CD14-positive monocyte (primary cell): Measurements from ENCODE around the gene COL27A1. TPM values are rescaled to one million over a fixed set of nuclear protein-coding genes. Genes with fewer than 3 reads are reported as not detected.

ENCODE experiments used
- DNase-seq, 3 donors: peaks; one replicate each; pipeline ENCODE4 v3.0.0-alpha.2; 2011 to 2022
- H2AFZ ChIP-seq: 2 replicates; pipeline ENCODE4 v1.6.0; 2012; ENCODE audit warnings: mild to moderate bottlenecking, low read depth, low read length, inconsistent platforms; ENCODE audit not compliant: insufficient read depth, poor library complexity, severe bottlenecking
- H3K27ac ChIP-seq, 2 donors: 1 replicate in 1 of 2; 2 replicates in 1 of 2; pipeline ENCODE4 v1.5.1; 2012 to 2013; ENCODE audit warnings: low read length in 2 of 2, control low read depth in 1 of 2, inconsistent platforms in 1 of 2, low read depth in 1 of 2, mild to moderate bottlenecking in 1 of 2
- H3K27me3 ChIP-seq, 2 donors: one replicate each; pipeline versions ENCODE4 v1.6.0 to v1.6.1; 2011 to 2013; ENCODE audit warnings: low read length in 2 of 2; ENCODE audit not compliant: control insufficient read depth in 2 of 2, insufficient read depth in 2 of 2
- H3K36me3 ChIP-seq, 2 donors: replicated peaks in 1 of 2; 1 replicate in 1 of 2; 2 replicates in 1 of 2; pipeline versions ENCODE4 v1.5.1 to v1.6.1; 2012 to 2013; ENCODE audit warnings: low read length in 2 of 2, control low read depth in 1 of 2, inconsistent platforms in 1 of 2, mild to moderate bottlenecking in 1 of 2; ENCODE audit not compliant: insufficient read depth in 2 of 2, control insufficient read depth in 1 of 2
- H3K4me1 ChIP-seq, 2 donors: 1 replicate in 1 of 2; 2 replicates in 1 of 2; pipeline versions ENCODE4 v1.5.1 to v1.6.1; 2012 to 2013; ENCODE audit warnings: low read length in 2 of 2, control low read depth in 1 of 2, inconsistent platforms in 1 of 2, mild to moderate bottlenecking in 1 of 2, moderate library complexity in 1 of 2; ENCODE audit not compliant: insufficient read depth in 2 of 2, control insufficient read depth in 1 of 2
- H3K4me2 ChIP-seq: replicated peaks from 2 replicates; pipeline ENCODE3; 2012; ENCODE audit warnings: low read length, moderate library complexity, mild to moderate bottlenecking; ENCODE audit not compliant: poor library complexity, severe bottlenecking; ENCODE audit errors: extremely low read depth
- H3K4me3 ChIP-seq, 3 experiments: fragments of 200-600 bp in 1 of 3; sonication (generic) in 1 of 3; replicated peaks in 1 of 3; 1 replicate in 2 of 3; 2 replicates in 1 of 3; pipeline ENCODE4 v1.5.1; 2011 to 2013; ENCODE audit warnings: low read length in 3 of 3, mild to moderate bottlenecking in 3 of 3, control low read depth in 2 of 3, low read depth in 2 of 3, inconsistent platforms in 1 of 3, moderate library complexity in 1 of 3
- H3K79me2 ChIP-seq: 2 replicates; pipeline ENCODE4 v1.6.0; 2012; ENCODE audit warnings: mild to moderate bottlenecking, control low read depth, inconsistent platforms, low read length, moderate library complexity; ENCODE audit not compliant: insufficient read depth
- H3K9ac ChIP-seq: 2 replicates; pipeline ENCODE4 v1.6.0; 2017; ENCODE audit warnings: low read length, mild to moderate bottlenecking; ENCODE audit not compliant: insufficient read depth, poor library complexity, severe bottlenecking
- H3K9me3 ChIP-seq, 2 donors: replicated peaks in 1 of 2; 1 replicate in 1 of 2; 2 replicates in 1 of 2; pipeline versions ENCODE4 v1.5.1 to v1.6.1; 2012 to 2013; ENCODE audit warnings: low read length in 2 of 2, control low read depth in 1 of 2; ENCODE audit not compliant: control insufficient read depth in 1 of 2, insufficient read depth in 1 of 2
- H4K20me1 ChIP-seq: 2 replicates; pipeline ENCODE4 v1.6.0; 2012; ENCODE audit warnings: mild to moderate bottlenecking, low read length, control low read depth, moderate library complexity; ENCODE audit not compliant: insufficient read depth
- H3K27ac Mint-ChIP-seq, 7 donors: one replicate each; pipeline ENCODE4 v1.8.0; 2020; ENCODE audit warnings: mild to moderate bottlenecking in 7 of 7, mixed read lengths in 7 of 7, moderate library complexity in 6 of 7, inconsistent platforms in 2 of 7
- H3K27me3 Mint-ChIP-seq, 3 donors: one replicate each; pipeline ENCODE4 v1.8.0; 2021 to 2022; ENCODE audit warnings: low read depth in 3 of 3, mild to moderate bottlenecking in 3 of 3, mixed read lengths in 3 of 3, moderate library complexity in 3 of 3, inconsistent platforms in 1 of 3
- H3K36me3 Mint-ChIP-seq, 2 donors: one replicate each; pipeline ENCODE4 v1.8.0; 2020; ENCODE audit warnings: mixed read lengths in 2 of 2, inconsistent platforms in 1 of 2, mild to moderate bottlenecking in 1 of 2
- H3K4me1 Mint-ChIP-seq: one replicate; pipeline ENCODE4 v1.8.0; 2020; ENCODE audit warnings: mild to moderate bottlenecking, mixed read lengths
- H3K4me3 Mint-ChIP-seq, 2 donors: one replicate each; pipeline ENCODE4 v1.8.0; 2020; ENCODE audit warnings: mild to moderate bottlenecking in 2 of 2, mixed read lengths in 2 of 2, moderate library complexity in 1 of 2
- H3K9me3 Mint-ChIP-seq, 7 donors: one replicate each; pipeline ENCODE4 v1.8.0; 2020 to 2022; ENCODE audit warnings: mixed read lengths in 7 of 7, mild to moderate bottlenecking in 6 of 7, moderate library complexity in 6 of 7, inconsistent platforms in 2 of 7
- WGBS: methylation state at CpG from one replicate; pipeline ENCODE4 v1.1.5; 2013; ENCODE audit warnings: missing lambda C conversion rate; ENCODE audit not compliant: insufficient coverage; 5-methylcytosine and 5-hydroxymethylcytosine counted together
- intact Hi-C, 2 donors: fragments of 100-400 bp; cut with micrococcal nuclease; formaldehyde crosslinking; loops; one replicate each; pipeline versions ENCODE4 v1.15.0 to v1.15.1; 2023
- polyA plus RNA-seq, 3 donors: library from polyadenylated mRNA; depleted of rRNA in 1 of 3; unstranded in 2 of 3; stranded (reverse) in 1 of 3; fragments of 300-500 nt in 2 of 3; fragments of >200 nt in 1 of 3; fragmentation: Illumina TruSeq in 2 of 3; gene quantifications; 1 replicate in 2 of 3; 2 replicates in 1 of 3; pipeline ENCODE4 v1.2.3, GENCODE V29; 2012 to 2021
- TF ChIP-seq, protein P1 (sequence below): fragments of 200-600 bp; IDR thresholded peaks from one replicate; pipeline ENCODE4 v1.8.0; 2022; ENCODE audit warnings: antibody characterized with exemption, mild to moderate bottlenecking

The COL27A1 gene
- polyA plus RNA-seq, 3 donors: 0.03 TPM; not detected in 2

- Mint-ChIP-seq H3K4me3 (no peak overlapping the region), H3K9me3 (no peaks in the 10 kb centered on the region), H3K4me1 (no peaks in the 10 kb centered on the region), H3K36me3 (no peaks in the 10 kb centered on the region), H3K27ac (no peak overlapping the region), H3K27me3 (peaks cover 4 to 10% (median 6%) of the 10 kb centered on the region in 3 donors)
- Histone ChIP-seq H3K9me3 (no peaks in the 10 kb centered on the region), H3K27me3 (no peaks in the 10 kb centered on the region), H3K4me1 (no peaks in the 10 kb centered on the region), H3K9ac (no peak overlapping the region), H2AFZ (no peak overlapping the region), H4K20me1 (no peaks in the 10 kb centered on the region), H3K4me3 (no peak overlapping the region), H3K36me3 (no peaks in the 10 kb centered on the region), H3K4me2 (no peak overlapping the region), H3K79me2 (no peaks in the 10 kb centered on the region), H3K27ac (no peak overlapping the region)
- 100% methylated on average over 6 of the region's 8 CpGs for WGBS
- intact Hi-C loops: no loop called here
- TF ChIP-seq, protein P1, sequence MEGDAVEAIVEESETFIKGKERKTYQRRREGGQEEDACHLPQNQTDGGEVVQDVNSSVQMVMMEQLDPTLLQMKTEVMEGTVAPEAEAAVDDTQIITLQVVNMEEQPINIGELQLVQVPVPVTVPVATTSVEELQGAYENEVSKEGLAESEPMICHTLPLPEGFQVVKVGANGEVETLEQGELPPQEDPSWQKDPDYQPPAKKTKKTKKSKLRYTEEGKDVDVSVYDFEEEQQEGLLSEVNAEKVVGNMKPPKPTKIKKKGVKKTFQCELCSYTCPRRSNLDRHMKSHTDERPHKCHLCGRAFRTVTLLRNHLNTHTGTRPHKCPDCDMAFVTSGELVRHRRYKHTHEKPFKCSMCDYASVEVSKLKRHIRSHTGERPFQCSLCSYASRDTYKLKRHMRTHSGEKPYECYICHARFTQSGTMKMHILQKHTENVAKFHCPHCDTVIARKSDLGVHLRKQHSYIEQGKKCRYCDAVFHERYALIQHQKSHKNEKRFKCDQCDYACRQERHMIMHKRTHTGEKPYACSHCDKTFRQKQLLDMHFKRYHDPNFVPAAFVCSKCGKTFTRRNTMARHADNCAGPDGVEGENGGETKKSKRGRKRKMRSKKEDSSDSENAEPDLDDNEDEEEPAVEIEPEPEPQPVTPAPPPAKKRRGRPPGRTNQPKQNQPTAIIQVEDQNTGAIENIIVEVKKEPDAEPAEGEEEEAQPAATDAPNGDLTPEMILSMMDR: no peak
- no peak for DNase-seq
Measured at GRCh38 chr9:114178076-114178475, 22.7 kb downstream of the COL27A1 start.

DNA sequence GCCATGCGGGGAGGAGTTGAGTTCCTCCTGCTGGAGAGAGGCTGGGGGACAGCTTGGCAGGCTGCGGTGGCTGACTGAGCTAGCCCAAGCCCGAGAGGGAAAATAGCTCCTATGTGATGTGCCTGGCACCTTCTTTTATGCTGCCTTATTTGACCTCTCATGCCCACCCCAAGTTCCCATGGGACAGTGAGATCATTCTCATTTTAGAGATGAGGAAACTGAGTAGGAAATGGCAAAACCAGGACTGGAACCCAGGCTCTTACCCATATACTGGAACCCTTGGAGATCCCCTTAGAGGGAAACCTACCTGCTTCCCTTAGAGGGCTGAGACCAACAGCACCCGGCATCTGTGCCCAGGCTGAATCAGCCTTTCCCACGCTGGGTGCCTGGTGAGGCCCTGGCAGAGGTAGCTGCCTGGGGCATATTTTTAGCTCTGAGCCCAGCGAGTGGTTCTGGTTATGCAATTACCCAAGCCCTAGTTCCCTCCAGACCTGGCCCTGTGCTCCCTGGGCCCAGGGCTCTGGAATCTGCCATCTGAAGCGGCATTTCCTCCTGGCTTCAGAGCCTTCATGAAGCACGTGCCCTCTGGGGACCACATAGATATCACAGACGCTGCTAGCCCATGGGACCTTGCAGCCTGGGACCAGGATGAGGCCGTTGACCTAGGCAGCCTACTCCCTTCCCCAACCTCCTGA lies 23.6 kb downstream of the COL27A1 start:
- no peaks in the 10 kb centered on the region for H3K36me3 Mint-ChIP-seq
- no peak overlapping the region for H3K27ac ChIP-seq
- intact Hi-C loops: no loop called here
- H3K4me3 ChIP-seq: no peak overlapping the region
- TF ChIP-seq, protein P1: no peak
- no peak overlapping the region for H3K4me3 Mint-ChIP-seq
- H3K4me1 Mint-ChIP-seq: no peaks in the 10 kb centered on the region
- H3K9ac ChIP-seq: no peak overlapping the region
- no peak for DNase-seq
- WGBS: 67% methylated on average over 7 of the region's 10 CpGs
- no peaks in the 10 kb centered on the region for H3K36me3 ChIP-seq
- peaks cover 6 to 10% (median 7%) of the 10 kb centered on the region in 3 donors for H3K27me3 Mint-ChIP-seq
- no peak overlapping the region for H2AFZ ChIP-seq
- no peaks in the 10 kb centered on the region for H3K79me2 ChIP-seq
- no peaks in the 10 kb centered on the region for H3K4me1 ChIP-seq
- no peak overlapping the region for H3K4me2 ChIP-seq
- no peaks in the 10 kb centered on the region for H4K20me1 ChIP-seq
- no peak overlapping the region for H3K27ac Mint-ChIP-seq
- H3K27me3 ChIP-seq: no peaks in the 10 kb centered on the region
- no peaks in the 10 kb centered on the region for H3K9me3 ChIP-seq
- no peaks in the 10 kb centered on the region for H3K9me3 Mint-ChIP-seq
